Neural cell (in vitro differentiated cells): ENCODE results near the gene GAPVD1. TPM values are rescaled to one million over a fixed set of nuclear protein-coding genes. Genes with fewer than 3 reads are reported as not detected.

Experiments
- H2AFZ ChIP-seq: fragments of 200-600, 300-800 bp; sonication (generic), shearing (Covaris generic); 2 replicates; pipeline ENCODE4 v1.6.0; 2014; ENCODE audit warnings: low read depth, mild to moderate bottlenecking, antibody characterized with exemption, low read length, moderate library complexity
- H3F3A ChIP-seq: fragments of 200-600 bp; shearing (Covaris generic); 2 replicates; pipeline ENCODE4 v1.6.1; 2016; ENCODE audit warnings: mild to moderate bottlenecking, moderate library complexity, mixed read lengths, antibody characterized with exemption, low read length; ENCODE audit not compliant: insufficient read depth, poor library complexity, severe bottlenecking
- H3K27ac ChIP-seq: fragments of 200-600, 300-800 bp; sonication (generic), shearing (Covaris generic); 2 replicates; pipeline ENCODE4 v1.5.1; 2014; ENCODE audit warnings: mild to moderate bottlenecking, low read length, moderate library complexity
- H3K27me3 ChIP-seq: fragments of 300-800, 200-600 bp; sonication (generic), shearing (Covaris generic); 2 replicates; pipeline ENCODE4 v1.6.0; 2014; ENCODE audit warnings: mild to moderate bottlenecking, low read depth, low read length, moderate library complexity; ENCODE audit not compliant: insufficient read depth
- H3K36me3 ChIP-seq: fragments of 300-800, 200-600 bp; sonication (generic), shearing (Covaris generic); 2 replicates; pipeline ENCODE4 v1.5.1; 2014; ENCODE audit warnings: mild to moderate bottlenecking, antibody characterized with exemption, low read length, moderate library complexity; ENCODE audit not compliant: insufficient read depth
- H3K4me2 ChIP-seq: fragments of 300-800, 200-600 bp; sonication (generic), shearing (Covaris generic); 2 replicates; pipeline ENCODE4 v1.6.0; 2014; ENCODE audit warnings: mild to moderate bottlenecking, low read length
- H3K4me3 ChIP-seq: fragments of 300-800, 200-600 bp; sonication (generic), shearing (Covaris generic); 2 replicates; pipeline ENCODE4 v1.5.1; 2014; ENCODE audit warnings: mild to moderate bottlenecking, low read length, moderate library complexity
- H3K79me2 ChIP-seq: fragments of 200-600 bp; shearing (Covaris generic); replicated peaks from 2 replicates; pipeline ENCODE4 v1.6.0; 2014; ENCODE audit warnings: mild to moderate bottlenecking, low read length, moderate library complexity; ENCODE audit not compliant: insufficient read depth
- H3K9ac ChIP-seq: fragments of 300-800, 200-600 bp; sonication (generic), shearing (Covaris generic); 2 replicates; pipeline ENCODE4 v1.6.1; 2016; ENCODE audit warnings: mild to moderate bottlenecking, low read length, mixed read lengths
- H3K9me2 ChIP-seq: fragments of 200-600 bp; shearing (Covaris generic); 2 replicates; pipeline ENCODE4 v1.6.1; 2016; ENCODE audit warnings: mild to moderate bottlenecking, low read length, mixed read lengths; ENCODE audit not compliant: insufficient read depth
- H3K9me3 ChIP-seq: fragments of 200-600, 300-800 bp; sonication (generic), shearing (Covaris generic); 2 replicates; pipeline ENCODE4 v1.6.1; 2016; ENCODE audit warnings: mild to moderate bottlenecking, mixed run types, low read length, moderate library complexity, mixed read lengths
- H4K20me1 ChIP-seq: fragments of 200-600 bp; shearing (Covaris generic); 2 replicates; pipeline ENCODE4 v1.6.1; 2016; ENCODE audit warnings: mild to moderate bottlenecking, mixed run types; ENCODE audit not compliant: insufficient read depth
- EP300 ChIP-seq: fragments of 450-650 bp; conservative IDR thresholded peaks from 2 replicates; pipeline ENCODE4 v1.6.1; 2014; ENCODE audit warnings: antibody characterized with exemption, mild to moderate bottlenecking, moderate library complexity; ENCODE audit not compliant: poor library complexity, severe bottlenecking
- EZH2 ChIP-seq: fragments of 200-600, 300-800 bp; shearing (Covaris generic), sonication (generic); IDR thresholded peaks from 2 replicates; pipeline ENCODE4 v1.6.1; 2014; ENCODE audit warnings: antibody characterized with exemption, low read length, borderline replicate concordance, mild to moderate bottlenecking; ENCODE audit not compliant: insufficient read depth, poor library complexity, severe bottlenecking
- MXI1 ChIP-seq: fragments of 450-650 bp; conservative IDR thresholded peaks from 2 replicates; pipeline ENCODE4 v1.6.1; 2014; ENCODE audit warnings: antibody characterized with exemption, mild to moderate bottlenecking; ENCODE audit not compliant: poor library complexity, severe bottlenecking
- POLR2AphosphoS5 ChIP-seq: IDR thresholded peaks from 2 replicates; pipeline ENCODE4 v1.6.1; 2012
- RAD21 ChIP-seq: fragments of 450-650 bp; conservative IDR thresholded peaks from 2 replicates; pipeline ENCODE4 v1.6.1; 2014; ENCODE audit warnings: antibody characterized with exemption, mild to moderate bottlenecking, moderate library complexity
- SMC3 ChIP-seq: fragments of 450-650 bp; conservative IDR thresholded peaks from 2 replicates; pipeline ENCODE4 v1.6.1; 2014; ENCODE audit warnings: antibody characterized with exemption, mild to moderate bottlenecking, moderate library complexity; ENCODE audit not compliant: poor library complexity
- TAF1 ChIP-seq: IDR thresholded peaks from 2 replicates; pipeline ENCODE4 v1.6.1; 2012; ENCODE audit warnings: low read depth
- polyA plus RNA-seq: library from polyadenylated mRNA; depleted of rRNA; stranded (reverse); fragments of >200 nt; gene quantifications from 2 replicates; pipeline ENCODE4 v1.2.3, GENCODE V29; 2014
- TF ChIP-seq, protein P1 (sequence below): IDR thresholded peaks from 2 replicates; pipeline ENCODE4 v1.6.1; 2012; ENCODE audit warnings: borderline replicate concordance
- TF ChIP-seq, protein P2 (sequence below): fragments of 450-650 bp; IDR thresholded peaks from 2 replicates; pipeline ENCODE4 v1.5.1; 2014; ENCODE audit warnings: antibody characterized with exemption, mild to moderate bottlenecking, moderate library complexity; ENCODE audit not compliant: poor library complexity, severe bottlenecking

Gene GAPVD1
- polyA plus RNA-seq, 1 donor from 2014 or later, result 49.2 TPM

DNA sequence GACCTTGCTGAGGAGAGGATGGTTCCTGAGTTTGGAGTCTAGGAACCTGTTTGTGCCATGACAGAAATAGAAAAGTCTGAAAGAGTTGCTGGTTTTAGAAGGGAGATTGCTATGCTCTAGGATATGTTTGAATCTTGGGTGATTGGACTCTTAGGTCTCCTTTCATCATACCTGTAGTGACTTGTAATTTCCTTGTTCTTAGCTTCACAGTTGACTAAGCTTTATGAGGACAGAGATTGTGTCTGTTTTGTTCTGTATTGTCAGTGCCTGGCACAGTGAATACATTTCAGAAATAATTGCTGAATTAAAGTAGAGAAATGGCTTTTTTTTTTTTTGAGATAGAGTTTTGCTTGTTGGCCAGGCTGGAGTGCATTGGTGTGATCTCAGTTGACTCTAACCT lies 31.5 kb downstream of the GAPVD1 start:
- Histone ChIP-seq H3K4me2 (no peak overlapping the region), H4K20me1 (no peaks in the 10 kb centered on the region), H3K9me3 (no peaks in the 10 kb centered on the region), H3K27ac (no peak overlapping the region), H3K79me2 (no peaks in the 10 kb centered on the region), H3F3A (no peaks in the 10 kb centered on the region), H2AFZ (no peak overlapping the region), H3K9ac (no peak overlapping the region), H3K4me3 (no peak overlapping the region), H3K27me3 (no peaks in the 10 kb centered on the region), H3K9me2 (no peaks in the 10 kb centered on the region), H3K36me3 (no peaks in the 10 kb centered on the region)
- TF ChIP-seq EP300 (no peak), POLR2AphosphoS5 (no peak), TAF1 (no peak), MXI1 (no peak), EZH2 (no peak)
- TF ChIP-seq, protein P1, sequence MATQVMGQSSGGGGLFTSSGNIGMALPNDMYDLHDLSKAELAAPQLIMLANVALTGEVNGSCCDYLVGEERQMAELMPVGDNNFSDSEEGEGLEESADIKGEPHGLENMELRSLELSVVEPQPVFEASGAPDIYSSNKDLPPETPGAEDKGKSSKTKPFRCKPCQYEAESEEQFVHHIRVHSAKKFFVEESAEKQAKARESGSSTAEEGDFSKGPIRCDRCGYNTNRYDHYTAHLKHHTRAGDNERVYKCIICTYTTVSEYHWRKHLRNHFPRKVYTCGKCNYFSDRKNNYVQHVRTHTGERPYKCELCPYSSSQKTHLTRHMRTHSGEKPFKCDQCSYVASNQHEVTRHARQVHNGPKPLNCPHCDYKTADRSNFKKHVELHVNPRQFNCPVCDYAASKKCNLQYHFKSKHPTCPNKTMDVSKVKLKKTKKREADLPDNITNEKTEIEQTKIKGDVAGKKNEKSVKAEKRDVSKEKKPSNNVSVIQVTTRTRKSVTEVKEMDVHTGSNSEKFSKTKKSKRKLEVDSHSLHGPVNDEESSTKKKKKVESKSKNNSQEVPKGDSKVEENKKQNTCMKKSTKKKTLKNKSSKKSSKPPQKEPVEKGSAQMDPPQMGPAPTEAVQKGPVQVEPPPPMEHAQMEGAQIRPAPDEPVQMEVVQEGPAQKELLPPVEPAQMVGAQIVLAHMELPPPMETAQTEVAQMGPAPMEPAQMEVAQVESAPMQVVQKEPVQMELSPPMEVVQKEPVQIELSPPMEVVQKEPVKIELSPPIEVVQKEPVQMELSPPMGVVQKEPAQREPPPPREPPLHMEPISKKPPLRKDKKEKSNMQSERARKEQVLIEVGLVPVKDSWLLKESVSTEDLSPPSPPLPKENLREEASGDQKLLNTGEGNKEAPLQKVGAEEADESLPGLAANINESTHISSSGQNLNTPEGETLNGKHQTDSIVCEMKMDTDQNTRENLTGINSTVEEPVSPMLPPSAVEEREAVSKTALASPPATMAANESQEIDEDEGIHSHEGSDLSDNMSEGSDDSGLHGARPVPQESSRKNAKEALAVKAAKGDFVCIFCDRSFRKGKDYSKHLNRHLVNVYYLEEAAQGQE, result no peak

DNA sequence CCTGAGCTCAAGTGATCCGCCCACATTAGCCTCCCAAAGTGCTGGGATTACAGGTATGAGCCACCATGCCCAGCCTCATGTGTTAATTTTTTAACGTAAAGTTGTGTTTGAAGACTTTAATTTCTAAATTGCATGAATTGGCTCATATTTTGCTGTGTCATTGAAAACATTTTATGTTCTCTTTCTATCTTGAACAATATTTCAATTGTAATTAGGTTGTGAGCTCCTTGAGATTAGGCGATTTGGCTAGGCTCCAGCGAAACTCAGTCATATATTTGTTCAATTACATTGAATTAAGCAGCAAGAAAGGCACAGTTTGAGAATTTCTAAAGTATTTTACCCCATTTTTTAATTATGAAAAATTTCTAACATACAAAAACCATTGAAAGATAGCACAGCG lies 34.0 kb downstream of the GAPVD1 start:
- Histone ChIP-seq H3K36me3 (no peaks in the 10 kb centered on the region), H3K4me3 (no peak overlapping the region), H3K79me2 (no peaks in the 10 kb centered on the region), H2AFZ (no peak overlapping the region), H3K4me2 (no peak overlapping the region), H3K9me3 (no peaks in the 10 kb centered on the region), H3K9me2 (no peaks in the 10 kb centered on the region), H4K20me1 (no peaks in the 10 kb centered on the region), H3K27me3 (no peaks in the 10 kb centered on the region), H3K27ac (no peak overlapping the region), H3K9ac (no peak overlapping the region), H3F3A (no peaks in the 10 kb centered on the region)
- TF ChIP-seq, protein P2, sequence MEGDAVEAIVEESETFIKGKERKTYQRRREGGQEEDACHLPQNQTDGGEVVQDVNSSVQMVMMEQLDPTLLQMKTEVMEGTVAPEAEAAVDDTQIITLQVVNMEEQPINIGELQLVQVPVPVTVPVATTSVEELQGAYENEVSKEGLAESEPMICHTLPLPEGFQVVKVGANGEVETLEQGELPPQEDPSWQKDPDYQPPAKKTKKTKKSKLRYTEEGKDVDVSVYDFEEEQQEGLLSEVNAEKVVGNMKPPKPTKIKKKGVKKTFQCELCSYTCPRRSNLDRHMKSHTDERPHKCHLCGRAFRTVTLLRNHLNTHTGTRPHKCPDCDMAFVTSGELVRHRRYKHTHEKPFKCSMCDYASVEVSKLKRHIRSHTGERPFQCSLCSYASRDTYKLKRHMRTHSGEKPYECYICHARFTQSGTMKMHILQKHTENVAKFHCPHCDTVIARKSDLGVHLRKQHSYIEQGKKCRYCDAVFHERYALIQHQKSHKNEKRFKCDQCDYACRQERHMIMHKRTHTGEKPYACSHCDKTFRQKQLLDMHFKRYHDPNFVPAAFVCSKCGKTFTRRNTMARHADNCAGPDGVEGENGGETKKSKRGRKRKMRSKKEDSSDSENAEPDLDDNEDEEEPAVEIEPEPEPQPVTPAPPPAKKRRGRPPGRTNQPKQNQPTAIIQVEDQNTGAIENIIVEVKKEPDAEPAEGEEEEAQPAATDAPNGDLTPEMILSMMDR, result no peak
- TF ChIP-seq TAF1 (no peak), POLR2AphosphoS5 (no peak), RAD21 (no peak), MXI1 (no peak), EZH2 (no peak), SMC3 (no peak), EP300 (no peak)
- TF ChIP-seq, protein P1, result no peak
